ENCODE measurements around the gene SLC38A8.
A peak's percentile ranks its signal among the peaks of the same experiment; 100 is the strongest.

SLC38A8 gene

GRCh38 chr16:84042308-84042878, at the start of gene SLC38A8:
Gene SLC38A8 (minus strand): TSS chr16:84042795. CDS start chr16:84042157, 638 bp downstream.
- no peaks in the 10 kb centered on the region for H3K9me3 Mint-ChIP-seq
- no peak within 1 kb of the TSS for H3K27ac Mint-ChIP-seq
- H3K36me3 Mint-ChIP-seq (ENCODE audit: low read depth): no peaks in the 10 kb centered on the region
- H3K27me3 Mint-ChIP-seq: peaks cover 41% of the 10 kb centered on the region
- H3K4me3 Mint-ChIP-seq: no peak within 1 kb of the TSS
- peaks cover 6% of the 10 kb centered on the region for H3K4me1 Mint-ChIP-seq (ENCODE audit: low read depth)
- DNase-seq: no peak

- Mint-ChIP-seq H3K27me3 (no peaks in the 10 kb centered on the region), H3K4me3 (no peak overlapping the region), H3K4me1 (ENCODE audit: low read depth) (peaks cover 38% of the 10 kb centered on the region), H3K27ac (no peak overlapping the region), H3K36me3 (ENCODE audit: low read depth) (peaks cover 95% of the 10 kb centered on the region), H3K9me3 (no peaks in the 10 kb centered on the region)
- DNase-seq: no peak
Observed at GRCh38 chr16:84091460-84091859, 48.9 kb upstream of the SLC38A8 start.

GRCh38 chr16:84090211-84090610, 47.6 kb upstream of the SLC38A8 start:
- no peak for DNase-seq
- Mint-ChIP-seq H3K4me3 (no peak overlapping the region), H3K36me3 (ENCODE audit: low read depth) (peaks cover 92% of the 10 kb centered on the region), H3K27ac (peak overlapping the region; percentile 51), H3K9me3 (no peaks in the 10 kb centered on the region), H3K27me3 (no peaks in the 10 kb centered on the region), H3K4me1 (ENCODE audit: low read depth) (peaks cover 45% of the 10 kb centered on the region)

GRCh38 chr16:84088695-84089395, 46.2 kb upstream of the SLC38A8 start:
- Mint-ChIP-seq H3K4me3 (peak overlapping the region; percentile 3), H3K27me3 (no peaks in the 10 kb centered on the region), H3K9me3 (no peaks in the 10 kb centered on the region), H3K27ac (peak overlapping the region; percentile 71), H3K36me3 (ENCODE audit: low read depth) (peaks cover 91% of the 10 kb centered on the region), H3K4me1 (ENCODE audit: low read depth) (peaks cover 45% of the 10 kb centered on the region)
- peak; percentile 66 for DNase-seq

GRCh38 chr16:84087466-84088151, 45.0 kb upstream of the SLC38A8 start:
- Mint-ChIP-seq H3K36me3 (ENCODE audit: low read depth) (peaks cover 90% of the 10 kb centered on the region), H3K4me1 (ENCODE audit: low read depth) (peaks cover 45% of the 10 kb centered on the region), H3K9me3 (no peaks in the 10 kb centered on the region), H3K27me3 (no peaks in the 10 kb centered on the region), H3K27ac (peak overlapping the region; percentile 36), H3K4me3 (no peak overlapping the region)
- DNase-seq: no peak

GRCh38 chr16:84087001-84087400, 44.4 kb upstream of the SLC38A8 start:
- H3K4me3 Mint-ChIP-seq: no peak overlapping the region
- H3K36me3 Mint-ChIP-seq (ENCODE audit: low read depth): peaks cover 90% of the 10 kb centered on the region
- no peak overlapping the region for H3K27ac Mint-ChIP-seq
- H3K4me1 Mint-ChIP-seq (ENCODE audit: low read depth): peaks cover 45% of the 10 kb centered on the region
- DNase-seq: no peak
- no peaks in the 10 kb centered on the region for H3K9me3 Mint-ChIP-seq
- no peaks in the 10 kb centered on the region for H3K27me3 Mint-ChIP-seq

GRCh38 chr16:84086341-84086740, 43.7 kb upstream of the SLC38A8 start:
- no peaks in the 10 kb centered on the region for H3K9me3 Mint-ChIP-seq
- no peak overlapping the region for H3K4me3 Mint-ChIP-seq
- peaks cover 45% of the 10 kb centered on the region for H3K4me1 Mint-ChIP-seq (ENCODE audit: low read depth)
- DNase-seq: no peak
- H3K27ac Mint-ChIP-seq: peak overlapping the region; percentile 30
- no peaks in the 10 kb centered on the region for H3K27me3 Mint-ChIP-seq
- H3K36me3 Mint-ChIP-seq (ENCODE audit: low read depth): peaks cover 90% of the 10 kb centered on the region

GRCh38 chr16:84085773-84086172, 43.2 kb upstream of the SLC38A8 start:
- peaks cover 90% of the 10 kb centered on the region for H3K36me3 Mint-ChIP-seq (ENCODE audit: low read depth)
- H3K27me3 Mint-ChIP-seq: no peaks in the 10 kb centered on the region
- no peak for DNase-seq
- no peaks in the 10 kb centered on the region for H3K9me3 Mint-ChIP-seq
- H3K27ac Mint-ChIP-seq: peak overlapping the region; percentile 30
- no peak overlapping the region for H3K4me3 Mint-ChIP-seq
- H3K4me1 Mint-ChIP-seq (ENCODE audit: low read depth): peaks cover 45% of the 10 kb centered on the region

GRCh38 chr16:84085271-84085667, 42.7 kb upstream of the SLC38A8 start:
- Mint-ChIP-seq H3K4me3 (no peak overlapping the region), H3K36me3 (ENCODE audit: low read depth) (peaks cover 92% of the 10 kb centered on the region), H3K27ac (no peak overlapping the region), H3K9me3 (no peaks in the 10 kb centered on the region), H3K27me3 (no peaks in the 10 kb centered on the region), H3K4me1 (ENCODE audit: low read depth) (peaks cover 45% of the 10 kb centered on the region)
- no peak for DNase-seq

- peaks cover 45% of the 10 kb centered on the region for H3K4me1 Mint-ChIP-seq (ENCODE audit: low read depth)
Observed at GRCh38 chr16:84084570-84085270, 42.1 kb upstream of the SLC38A8 start.

GRCh38 chr16:84082835-84083569, 40.4 kb upstream of the SLC38A8 start:
- no peaks in the 10 kb centered on the region for H3K9me3 Mint-ChIP-seq
- H3K36me3 Mint-ChIP-seq (ENCODE audit: low read depth): peaks cover 91% of the 10 kb centered on the region
- no peak for DNase-seq
- peaks cover 28% of the 10 kb centered on the region for H3K4me1 Mint-ChIP-seq (ENCODE audit: low read depth)
- H3K4me3 Mint-ChIP-seq: no peak overlapping the region
- H3K27ac Mint-ChIP-seq: no peak overlapping the region
- H3K27me3 Mint-ChIP-seq: no peaks in the 10 kb centered on the region

More at GRCh38 chr16:84084570-84085270, 42.1 kb upstream of the SLC38A8 start:
- no peaks in the 10 kb centered on the region for H3K27me3 Mint-ChIP-seq
- no peak overlapping the region for H3K4me3 Mint-ChIP-seq
- H3K27ac Mint-ChIP-seq: no peak overlapping the region
- peaks cover 93% of the 10 kb centered on the region for H3K36me3 Mint-ChIP-seq (ENCODE audit: low read depth)
- H3K9me3 Mint-ChIP-seq: no peaks in the 10 kb centered on the region
- DNase-seq: peak; percentile 74

GRCh38 chr16:84082110-84082509, 39.5 kb upstream of the SLC38A8 start:
- Mint-ChIP-seq H3K36me3 (ENCODE audit: low read depth) (peaks cover 91% of the 10 kb centered on the region), H3K4me1 (ENCODE audit: low read depth) (peaks cover 23% of the 10 kb centered on the region), H3K27ac (peak overlapping the region; percentile 50), H3K27me3 (no peaks in the 10 kb centered on the region), H3K9me3 (no peaks in the 10 kb centered on the region), H3K4me3 (no peak overlapping the region)
- no peak for DNase-seq

GRCh38 chr16:84081446-84081989, 38.9 kb upstream of the SLC38A8 start:
- no peak overlapping the region for H3K27ac Mint-ChIP-seq
- H3K36me3 Mint-ChIP-seq (ENCODE audit: low read depth): peaks cover 91% of the 10 kb centered on the region
- H3K4me1 Mint-ChIP-seq (ENCODE audit: low read depth): peaks cover 20% of the 10 kb centered on the region
- H3K27me3 Mint-ChIP-seq: no peaks in the 10 kb centered on the region
- H3K9me3 Mint-ChIP-seq: no peaks in the 10 kb centered on the region
- no peak for DNase-seq
- H3K4me3 Mint-ChIP-seq: no peak overlapping the region

- H3K27me3 Mint-ChIP-seq: no peaks in the 10 kb centered on the region
- no peaks in the 10 kb centered on the region for H3K9me3 Mint-ChIP-seq
- no peak for DNase-seq
- peaks cover 89% of the 10 kb centered on the region for H3K36me3 Mint-ChIP-seq (ENCODE audit: low read depth)
- H3K4me1 Mint-ChIP-seq (ENCODE audit: low read depth): peaks cover 15% of the 10 kb centered on the region
- no peak overlapping the region for H3K4me3 Mint-ChIP-seq
- no peak overlapping the region for H3K27ac Mint-ChIP-seq
Observed at GRCh38 chr16:84080813-84081212, 38.2 kb upstream of the SLC38A8 start.

All from activated T-cell treated with anti-CD3 and anti-CD28 coated beads, Interleukin-2, amount 50 U/mL, for 24 hours (primary cell).